Neuronal stem cell (in vitro differentiated cells): ENCODE results near the gene UBALD2.

ENCODE experiments used
- DNase-seq: peaks from one replicate; pipeline ENCODE4 v3.0.0-alpha.2; 2013; ENCODE audit warnings: low spot score
- H2AFZ ChIP-seq: one replicate; pipeline ENCODE4 v1.6.1; 2013; ENCODE audit warnings: mild to moderate bottlenecking, low read length, inconsistent platforms
- H2AK5ac ChIP-seq: 2 replicates; pipeline ENCODE4 v1.6.1; 2013; ENCODE audit warnings: low read depth, mild to moderate bottlenecking, inconsistent platforms, low read length, moderate library complexity, mixed read lengths
- H2BK120ac ChIP-seq: 2 replicates; pipeline ENCODE4 v1.6.1; 2013; ENCODE audit warnings: low read depth, mild to moderate bottlenecking, inconsistent platforms, low read length, moderate library complexity, mixed read lengths
- H2BK12ac ChIP-seq: one replicate; pipeline ENCODE4 v1.6.1; 2013; ENCODE audit warnings: low read length, inconsistent platforms
- H2BK15ac ChIP-seq: 2 replicates; pipeline ENCODE4 v1.6.1; 2013; ENCODE audit warnings: mild to moderate bottlenecking, low read length, inconsistent platforms, mixed read lengths
- H2BK5ac ChIP-seq: one replicate; pipeline ENCODE4 v1.6.1; 2013; ENCODE audit warnings: inconsistent platforms, mild to moderate bottlenecking, low read length, moderate library complexity
- H3K14ac ChIP-seq: one replicate; pipeline ENCODE4 v1.6.1; 2013; ENCODE audit warnings: low read length, inconsistent platforms
- H3K18ac ChIP-seq: 2 replicates; pipeline ENCODE4 v1.6.1; 2013; ENCODE audit warnings: low read length, inconsistent platforms
- H3K23ac ChIP-seq: 2 replicates; pipeline ENCODE4 v1.6.1; 2013; ENCODE audit warnings: low read depth, mild to moderate bottlenecking, mixed read lengths, low read length, inconsistent platforms; ENCODE audit not compliant: poor library complexity
- H3K27ac ChIP-seq: replicated peaks from 3 replicates; pipeline ENCODE4 v1.5.1; 2013; ENCODE audit warnings: low read length, inconsistent platforms
- H3K27me3 ChIP-seq, 3 experiments: 2 replicates each; pipeline ENCODE4 v1.6.1; 2013; ENCODE audit warnings: low read length in 3 of 3, mild to moderate bottlenecking in 2 of 3, inconsistent platforms in 1 of 3, low read depth in 1 of 3, mixed read lengths in 1 of 3, moderate library complexity in 1 of 3; ENCODE audit not compliant: control insufficient read depth in 3 of 3, insufficient read depth in 3 of 3
- H3K36me3 ChIP-seq, 2 donors: replicated peaks in 1 of 2; 2 replicates each; pipeline ENCODE4 v1.6.1; 2013; ENCODE audit warnings: low read length in 2 of 2; ENCODE audit not compliant: control insufficient read depth in 2 of 2, insufficient read depth in 2 of 2
- H3K4ac ChIP-seq: 2 replicates; pipeline ENCODE4 v1.6.1; 2013; ENCODE audit warnings: inconsistent platforms, mild to moderate bottlenecking, low read length, moderate library complexity
- H3K4me1 ChIP-seq, 2 donors: 1 replicate in 1 of 2; 2 replicates in 1 of 2; pipeline ENCODE4 v1.6.1; 2013; ENCODE audit warnings: low read length in 2 of 2, low read depth in 1 of 2; ENCODE audit not compliant: control insufficient read depth in 2 of 2, insufficient read depth in 1 of 2
- H3K4me2 ChIP-seq: one replicate; pipeline ENCODE4 v1.6.1; 2013; ENCODE audit warnings: mild to moderate bottlenecking, low read length, inconsistent platforms; ENCODE audit not compliant: insufficient read depth, poor library complexity, severe bottlenecking
- H3K4me3 ChIP-seq, 2 donors: 2 replicates each; pipeline ENCODE4 v1.5.1; 2013; ENCODE audit warnings: low read length in 2 of 2, mild to moderate bottlenecking in 2 of 2, inconsistent platforms in 1 of 2, moderate library complexity in 1 of 2
- H3K79me1 ChIP-seq: one replicate; pipeline ENCODE4 v1.6.1; 2013; ENCODE audit warnings: low read depth, mild to moderate bottlenecking, inconsistent platforms, low read length, moderate library complexity
- H3K9ac ChIP-seq: one replicate; pipeline ENCODE4 v1.6.1; 2013; ENCODE audit warnings: mild to moderate bottlenecking, low read depth, low read length, inconsistent platforms; ENCODE audit not compliant: poor library complexity
- H3K9me3 ChIP-seq, 2 donors: replicated peaks in 1 of 2; 2 replicates each; pipeline versions ENCODE3 to v1.6.1; 2013; ENCODE audit warnings: low read length in 2 of 2, mild to moderate bottlenecking in 2 of 2, inconsistent platforms in 1 of 2, low read depth in 1 of 2, mixed read lengths in 1 of 2, moderate library complexity in 1 of 2; ENCODE audit not compliant: control insufficient read depth in 2 of 2, insufficient read depth in 1 of 2
- H4K8ac ChIP-seq: one replicate; pipeline ENCODE4 v1.6.1; 2013; ENCODE audit warnings: low read depth, mild to moderate bottlenecking, inconsistent platforms, low read length, moderate library complexity
- H4K91ac ChIP-seq: one replicate; pipeline ENCODE4 v1.6.1; 2013; ENCODE audit warnings: low read length, low read depth, mild to moderate bottlenecking, inconsistent platforms; ENCODE audit not compliant: poor library complexity
- WGBS, 2 donors: extraction: QIAGEN DNeasy Blood & Tissue Kit; methylation state at CpG; one replicate each; pipeline ENCODE4 v1.1.7; 2013; ENCODE audit warnings: missing lambda C conversion rate in 2 of 2, mixed read lengths in 1 of 2; ENCODE audit not compliant: insufficient read length in 2 of 2, insufficient replicate concordance in 1 of 2; ENCODE audit errors: extremely low coverage in 2 of 2; 5-methylcytosine and 5-hydroxymethylcytosine counted together

The UBALD2 gene

DNA sequence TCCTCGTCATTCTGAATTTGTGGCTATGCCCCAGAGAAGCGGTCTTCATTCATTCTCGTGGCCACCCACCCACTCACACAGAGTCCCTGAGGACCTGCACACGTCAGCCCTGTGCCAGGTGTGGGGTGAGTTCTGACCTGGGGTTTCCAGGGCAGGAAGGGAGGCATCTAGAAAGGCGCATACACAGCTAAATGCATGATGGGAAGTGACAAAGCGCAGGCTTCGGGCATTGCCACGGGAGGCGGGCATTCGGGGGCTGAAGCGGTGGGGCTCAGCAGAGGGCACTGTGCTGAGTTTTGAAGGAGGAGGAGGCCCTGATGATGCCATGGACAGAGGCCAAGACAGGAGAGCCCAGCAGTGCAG is 10.9 kb downstream of the UBALD2 start:
- Histone ChIP-seq H2BK120ac (no peak overlapping the region), H2AK5ac (no peak overlapping the region), H3K79me1 (peaks cover 10% of the 10 kb centered on the region), H2AFZ (no peak overlapping the region), H3K18ac (no peak overlapping the region), H3K9me3 (peaks cover 0 to 3% of the 10 kb centered on the region in 2 donors), H3K4me2 (no peak overlapping the region), H2BK12ac (no peak overlapping the region), H3K14ac (peak overlapping the region; percentile 17), H3K9ac (no peak overlapping the region), H2BK15ac (no peak overlapping the region), H3K27me3 (no peaks in the 10 kb centered on the region), H3K27ac (no peak overlapping the region), H3K4me3 (no peak overlapping the region), H3K4me1 (peaks cover 11 to 13% of the 10 kb centered on the region in 2 donors), H4K8ac (no peak overlapping the region), H4K91ac (no peak overlapping the region), H3K36me3 (peaks cover 4 to 16% of the 10 kb centered on the region in 2 donors), H2BK5ac (no peak overlapping the region), H3K23ac (peak overlapping the region; percentile 55), H3K4ac (no peak overlapping the region)
- no CpG with 5 or more reads among the region's 11 CpGs for WGBS, 2 donors
- no peak for DNase-seq

DNA sequence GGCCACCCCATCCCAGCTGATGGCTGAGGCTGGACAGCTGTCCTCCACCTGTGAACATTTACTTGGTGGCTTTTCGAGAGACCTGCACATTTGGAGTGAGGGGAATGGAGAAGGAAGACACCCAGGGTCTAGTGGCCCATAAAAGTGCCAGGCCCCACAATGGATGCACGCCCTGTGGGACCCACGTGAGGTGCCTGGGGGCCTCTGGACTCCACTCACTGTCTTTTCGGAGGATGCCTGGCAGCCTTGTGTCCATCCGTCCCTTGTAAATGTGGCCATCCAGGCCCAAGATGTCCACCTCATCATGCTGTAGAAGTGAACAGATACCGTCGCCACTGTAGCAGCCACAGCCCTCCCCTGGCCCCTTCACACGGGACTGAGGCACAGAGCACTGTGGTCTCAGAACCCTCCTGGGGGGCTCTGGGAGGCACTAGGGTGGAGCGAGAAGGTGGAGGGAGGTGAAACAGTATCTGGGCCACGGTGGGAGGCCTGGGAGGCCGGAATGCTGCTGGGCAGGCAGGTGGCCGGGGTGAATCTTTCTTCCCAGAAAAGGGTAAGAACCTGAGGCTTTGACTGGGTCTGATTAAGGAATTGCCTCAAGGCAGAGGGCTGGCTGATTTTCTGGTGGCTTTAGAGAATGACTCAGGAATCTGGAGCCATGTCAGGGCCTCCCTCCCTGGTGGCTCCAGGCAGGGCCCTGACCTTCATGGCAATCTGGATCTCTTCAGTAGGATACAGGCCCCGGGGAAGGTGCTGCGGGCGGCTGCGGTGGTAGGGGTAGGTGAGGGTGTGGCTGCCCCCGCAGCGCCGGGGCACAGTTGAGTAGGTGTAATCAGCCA is 11.5 kb downstream of the UBALD2 start:
- DNase-seq: no peak
- H2AK5ac ChIP-seq: no peak overlapping the region
- no peak overlapping the region for H3K27ac ChIP-seq
- H2BK120ac ChIP-seq: no peak overlapping the region
- no peak overlapping the region for H2BK5ac ChIP-seq
- H4K91ac ChIP-seq: no peak overlapping the region
- peaks cover 4 to 12% of the 10 kb centered on the region in 2 donors for H3K36me3 ChIP-seq
- no peaks in the 10 kb centered on the region for H3K27me3 ChIP-seq
- H3K9ac ChIP-seq: no peak overlapping the region
- H3K14ac ChIP-seq: peak overlapping the region; percentile 89
- H3K4ac ChIP-seq: no peak overlapping the region
- no peak overlapping the region for H3K23ac ChIP-seq
- peaks cover 10% of the 10 kb centered on the region for H3K79me1 ChIP-seq
- no peak overlapping the region for H3K4me2 ChIP-seq
- H2BK12ac ChIP-seq: no peak overlapping the region
- H3K4me1 ChIP-seq: peaks cover 7 to 10% of the 10 kb centered on the region in 2 donors
- H2AFZ ChIP-seq: no peak overlapping the region
- H3K18ac ChIP-seq: peak overlapping the region; percentile 35
- no peak overlapping the region for H3K4me3 ChIP-seq
- peaks cover 0 to 3% of the 10 kb centered on the region in 2 donors for H3K9me3 ChIP-seq
- no CpG with 5 or more reads among the region's 19 CpGs for WGBS, 2 donors
- no peak overlapping the region for H4K8ac ChIP-seq
- H2BK15ac ChIP-seq: no peak overlapping the region

DNA sequence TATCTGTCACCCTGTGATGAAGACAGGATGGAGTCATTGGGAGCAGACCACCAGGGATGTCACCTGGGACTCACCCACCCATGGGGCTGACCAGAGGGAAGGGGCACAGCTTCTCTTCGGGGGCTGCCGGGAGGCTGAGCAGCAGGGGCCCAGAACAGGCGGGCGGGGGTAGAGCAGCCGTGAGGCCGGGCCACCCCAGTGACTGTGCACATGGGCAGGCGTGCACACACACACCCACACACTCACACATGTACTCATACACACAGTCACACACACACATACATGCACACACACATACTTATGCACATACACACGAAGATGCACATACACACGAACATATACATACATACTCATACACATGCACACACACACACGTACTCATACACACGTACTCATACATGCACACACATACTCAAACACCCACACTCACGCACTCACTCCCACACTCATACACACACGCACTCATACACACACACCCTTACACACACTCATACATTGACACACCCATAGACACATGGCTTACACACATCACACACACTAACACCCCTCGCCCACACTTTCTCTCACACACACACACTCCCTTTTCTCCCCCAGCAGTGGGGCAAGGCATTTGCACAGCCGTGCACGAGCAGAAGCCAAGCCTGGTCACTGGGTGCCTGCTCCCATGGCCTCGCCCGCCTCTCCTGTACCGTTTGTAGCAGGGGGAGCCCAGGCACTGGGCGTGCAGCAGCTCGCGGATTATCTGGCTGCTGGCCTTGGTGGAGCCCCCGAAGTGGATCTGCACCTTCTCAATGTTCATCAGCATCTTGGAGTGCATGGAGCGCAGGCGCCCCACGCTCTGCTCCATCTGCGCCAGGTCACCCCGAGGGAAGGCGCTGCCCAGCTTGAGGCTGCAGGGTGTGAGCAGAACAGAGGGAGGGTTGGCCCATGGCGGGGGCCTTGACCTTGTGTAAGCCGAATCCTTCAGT is 12.4 kb downstream of the UBALD2 start:
- Histone ChIP-seq H2AK5ac (no peak overlapping the region), H4K8ac (no peak overlapping the region), H2BK120ac (no peak overlapping the region), H3K27me3 (no peaks in the 10 kb centered on the region), H2BK12ac (peak overlapping the region; percentile 41), H3K18ac (peak overlapping the region; percentile 28), H4K91ac (no peak overlapping the region), H3K9ac (peak overlapping the region; percentile 60), H3K4ac (peak overlapping the region; percentile 53), H3K36me3 (peaks cover 4 to 11% of the 10 kb centered on the region in 2 donors), H2AFZ (no peak overlapping the region), H3K4me2 (no peak overlapping the region), H3K14ac (peak overlapping the region; percentile 89), H3K79me1 (peaks cover 10% of the 10 kb centered on the region), H3K4me3 (peak overlapping the region in 1 of 2 donors; percentile 61), H2BK15ac (peak overlapping the region; percentile 4), H3K9me3 (peaks cover 0 to 3% of the 10 kb centered on the region in 2 donors), H2BK5ac (no peak overlapping the region), H3K27ac (no peak overlapping the region), H3K4me1 (peaks cover 0 to 8% of the 10 kb centered on the region in 2 donors), H3K23ac (peak overlapping the region; percentile 44)
- no peak for DNase-seq
- 100% methylated on average over 2 to 5 of the region's 31 CpGs for WGBS, 2 donors
